ENCODE data around the gene SMCP.

DNA sequence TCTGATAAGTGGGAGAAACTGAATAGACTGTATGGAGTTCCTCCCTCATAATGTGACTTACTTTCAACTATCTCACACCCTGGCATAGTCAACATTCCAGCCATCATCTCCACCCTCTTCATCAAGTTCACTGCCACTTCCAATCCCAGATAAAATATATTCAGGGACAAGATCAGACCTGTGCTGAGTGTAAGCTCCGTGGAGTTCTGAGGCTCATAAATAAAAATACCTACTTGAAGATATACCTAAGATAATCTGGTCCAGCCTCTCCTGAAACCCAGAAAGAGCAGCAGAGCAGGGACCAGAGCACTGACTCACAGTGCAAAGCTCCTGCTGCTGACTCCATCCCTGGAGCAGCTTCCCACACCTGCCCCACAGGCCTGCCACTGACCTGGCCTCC lies 20.1 kb upstream of the SMCP start:
- TF ChIP-seq POLR2AphosphoS5 (IDR thresholded peaks at IDR 0.05) = no peak
- TF ChIP-seq, protein P1, sequence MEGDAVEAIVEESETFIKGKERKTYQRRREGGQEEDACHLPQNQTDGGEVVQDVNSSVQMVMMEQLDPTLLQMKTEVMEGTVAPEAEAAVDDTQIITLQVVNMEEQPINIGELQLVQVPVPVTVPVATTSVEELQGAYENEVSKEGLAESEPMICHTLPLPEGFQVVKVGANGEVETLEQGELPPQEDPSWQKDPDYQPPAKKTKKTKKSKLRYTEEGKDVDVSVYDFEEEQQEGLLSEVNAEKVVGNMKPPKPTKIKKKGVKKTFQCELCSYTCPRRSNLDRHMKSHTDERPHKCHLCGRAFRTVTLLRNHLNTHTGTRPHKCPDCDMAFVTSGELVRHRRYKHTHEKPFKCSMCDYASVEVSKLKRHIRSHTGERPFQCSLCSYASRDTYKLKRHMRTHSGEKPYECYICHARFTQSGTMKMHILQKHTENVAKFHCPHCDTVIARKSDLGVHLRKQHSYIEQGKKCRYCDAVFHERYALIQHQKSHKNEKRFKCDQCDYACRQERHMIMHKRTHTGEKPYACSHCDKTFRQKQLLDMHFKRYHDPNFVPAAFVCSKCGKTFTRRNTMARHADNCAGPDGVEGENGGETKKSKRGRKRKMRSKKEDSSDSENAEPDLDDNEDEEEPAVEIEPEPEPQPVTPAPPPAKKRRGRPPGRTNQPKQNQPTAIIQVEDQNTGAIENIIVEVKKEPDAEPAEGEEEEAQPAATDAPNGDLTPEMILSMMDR (IDR thresholded peaks at IDR 0.05) = no peak
